Cardiac muscle cell (in vitro differentiated cells and primary cell): ENCODE data around the gene LIN52. TPM values are rescaled to one million over a fixed set of nuclear protein-coding genes. Genes with fewer than 3 reads are reported as not detected.

Experiments
- DNase-seq, 2 donors: peaks; one replicate each; pipeline versions ENCODE4 v3.0.0 to v3.0.0-alpha.2; 2010 to 2017; ENCODE audit warnings: low read depth in 1 of 2, low spot score in 1 of 2
- H3K27ac ChIP-seq: fragments of 200-600 bp; sonication (generic); 2 replicates; pipeline ENCODE4 v1.5.1; 2016
- H3K27me3 ChIP-seq: fragments of 200-600 bp; sonication (generic); 2 replicates; pipeline ENCODE4 v1.6.0; 2016; ENCODE audit warnings: control low read depth
- H3K36me3 ChIP-seq: fragments of 200-600 bp; sonication (generic); 2 replicates; pipeline ENCODE4 v1.5.1; 2016; ENCODE audit warnings: control low read depth
- H3K4me1 ChIP-seq: fragments of 200-600 bp; sonication (generic); 2 replicates; pipeline ENCODE4 v1.8.1; 2017; ENCODE audit warnings: low read depth, mild to moderate bottlenecking, mixed run types
- H3K4me3 ChIP-seq: fragments of 200-600 bp; sonication (generic); 2 replicates; pipeline ENCODE4 v1.5.1; 2016; ENCODE audit warnings: mild to moderate bottlenecking
- H3K9me3 ChIP-seq: fragments of 200-600 bp; sonication (generic); 2 replicates; pipeline ENCODE4 v1.5.1; 2017; ENCODE audit warnings: low read depth, mild to moderate bottlenecking, control low read depth
- polyA plus RNA-seq: library from polyadenylated mRNA; unstranded; fragments of >200 nt; fragmentation: Nextera tagmentation; extraction: Ambion mirVana; gene quantifications from 2 replicates; pipeline ENCODE4 v1.2.1, GENCODE V29; 2016
- total RNA-seq: library from RNA; depleted of rRNA; stranded (reverse); fragments of >200 nt; gene quantifications from 2 replicates; pipeline ENCODE4 v1.2.3, GENCODE V29; 2016
- TF ChIP-seq, protein P1 (sequence below): IDR thresholded peaks from 2 replicates; pipeline ENCODE4 v1.5.1; 2012; ENCODE audit warnings: low read depth, mild to moderate bottlenecking, low read length

LIN52 gene
- total and polyA plus RNA-seq, 2 experiments from 2014 or later, result 8.1 to 12.6 TPM

DNA sequence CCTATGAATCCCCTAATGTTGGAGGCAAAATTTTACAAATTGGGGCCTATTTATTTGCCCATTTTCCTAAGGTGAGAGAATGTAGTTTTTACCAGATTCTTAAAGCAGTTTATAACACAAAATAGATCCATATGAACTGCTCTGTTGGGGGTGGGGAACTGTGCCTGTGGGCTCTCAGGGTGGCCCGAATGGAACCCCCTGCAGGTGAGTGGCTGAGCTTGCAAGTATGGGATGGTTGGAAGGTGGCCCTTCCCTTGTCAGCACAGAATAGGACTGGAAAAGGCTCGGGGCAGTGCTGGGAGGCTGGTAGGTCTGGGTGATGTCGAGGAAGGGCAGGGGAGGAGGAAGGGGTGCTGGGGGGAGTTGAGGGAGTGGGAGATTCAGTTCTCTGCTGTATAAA is 159.4 kb downstream of the LIN52 start:
- Histone ChIP-seq H3K9me3 (no peaks in the 10 kb centered on the region), H3K27ac (no peak overlapping the region), H3K36me3 (no peaks in the 10 kb centered on the region), H3K4me1 (peaks cover 10% of the 10 kb centered on the region), H3K27me3 (peaks cover 94% of the 10 kb centered on the region), H3K4me3 (no peak overlapping the region)
- DNase-seq, result no peak
- TF ChIP-seq, protein P1, sequence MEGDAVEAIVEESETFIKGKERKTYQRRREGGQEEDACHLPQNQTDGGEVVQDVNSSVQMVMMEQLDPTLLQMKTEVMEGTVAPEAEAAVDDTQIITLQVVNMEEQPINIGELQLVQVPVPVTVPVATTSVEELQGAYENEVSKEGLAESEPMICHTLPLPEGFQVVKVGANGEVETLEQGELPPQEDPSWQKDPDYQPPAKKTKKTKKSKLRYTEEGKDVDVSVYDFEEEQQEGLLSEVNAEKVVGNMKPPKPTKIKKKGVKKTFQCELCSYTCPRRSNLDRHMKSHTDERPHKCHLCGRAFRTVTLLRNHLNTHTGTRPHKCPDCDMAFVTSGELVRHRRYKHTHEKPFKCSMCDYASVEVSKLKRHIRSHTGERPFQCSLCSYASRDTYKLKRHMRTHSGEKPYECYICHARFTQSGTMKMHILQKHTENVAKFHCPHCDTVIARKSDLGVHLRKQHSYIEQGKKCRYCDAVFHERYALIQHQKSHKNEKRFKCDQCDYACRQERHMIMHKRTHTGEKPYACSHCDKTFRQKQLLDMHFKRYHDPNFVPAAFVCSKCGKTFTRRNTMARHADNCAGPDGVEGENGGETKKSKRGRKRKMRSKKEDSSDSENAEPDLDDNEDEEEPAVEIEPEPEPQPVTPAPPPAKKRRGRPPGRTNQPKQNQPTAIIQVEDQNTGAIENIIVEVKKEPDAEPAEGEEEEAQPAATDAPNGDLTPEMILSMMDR, result no peak

DNA sequence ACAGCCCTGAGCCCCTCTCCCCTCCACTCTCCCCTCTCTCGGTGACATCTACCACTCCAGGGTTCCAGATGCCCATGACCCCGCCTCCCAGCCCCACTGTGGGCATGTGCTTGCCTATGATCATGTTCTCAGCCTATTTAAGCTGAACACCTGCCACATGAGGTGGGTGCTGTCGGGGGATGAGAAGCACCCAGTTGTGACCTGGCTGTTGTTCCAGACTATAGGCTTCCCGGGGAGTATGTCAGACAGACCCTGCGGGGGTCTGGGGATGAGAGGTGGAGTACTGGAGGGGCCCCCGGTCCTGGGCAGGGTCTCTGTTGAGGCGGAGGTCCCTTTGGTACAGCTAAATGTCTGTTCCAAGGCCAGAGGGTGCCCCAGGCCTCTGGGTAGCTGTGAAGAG is 160.5 kb downstream of the LIN52 start:
- Histone ChIP-seq H3K27ac (no peak overlapping the region), H3K4me3 (no peak overlapping the region), H3K9me3 (no peaks in the 10 kb centered on the region), H3K36me3 (no peaks in the 10 kb centered on the region), H3K27me3 (peaks cover 83% of the 10 kb centered on the region), H3K4me1 (peaks cover 10% of the 10 kb centered on the region)
- DNase-seq, result no peak
- TF ChIP-seq, protein P1, result no peak

DNA sequence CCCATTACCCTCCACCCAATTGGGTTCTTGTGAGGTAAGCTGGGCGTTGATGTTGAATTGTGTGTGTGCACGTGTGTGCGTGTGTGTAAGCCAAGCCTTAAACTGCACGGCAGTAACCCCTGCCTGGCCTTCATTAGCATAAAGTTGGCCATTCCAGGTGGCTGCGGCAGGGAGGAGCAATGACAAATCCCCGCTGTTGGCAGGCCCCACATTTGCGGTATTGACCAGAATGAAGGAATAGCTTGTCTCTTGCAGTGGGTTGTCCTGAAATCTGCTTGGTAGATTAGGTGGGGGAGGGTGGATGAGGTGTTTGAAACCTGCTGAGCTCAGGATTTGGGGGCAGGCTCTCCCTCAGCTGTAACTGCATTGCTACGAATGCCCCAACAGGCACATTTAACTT is 161.8 kb downstream of the LIN52 start:
- DNase-seq, result no peak
- TF ChIP-seq, protein P1, result no peak
- Histone ChIP-seq H3K27ac (no peak overlapping the region), H3K4me1 (no peaks in the 10 kb centered on the region), H3K4me3 (no peak overlapping the region), H3K9me3 (no peaks in the 10 kb centered on the region), H3K36me3 (no peaks in the 10 kb centered on the region), H3K27me3 (peaks cover 70% of the 10 kb centered on the region)

DNA sequence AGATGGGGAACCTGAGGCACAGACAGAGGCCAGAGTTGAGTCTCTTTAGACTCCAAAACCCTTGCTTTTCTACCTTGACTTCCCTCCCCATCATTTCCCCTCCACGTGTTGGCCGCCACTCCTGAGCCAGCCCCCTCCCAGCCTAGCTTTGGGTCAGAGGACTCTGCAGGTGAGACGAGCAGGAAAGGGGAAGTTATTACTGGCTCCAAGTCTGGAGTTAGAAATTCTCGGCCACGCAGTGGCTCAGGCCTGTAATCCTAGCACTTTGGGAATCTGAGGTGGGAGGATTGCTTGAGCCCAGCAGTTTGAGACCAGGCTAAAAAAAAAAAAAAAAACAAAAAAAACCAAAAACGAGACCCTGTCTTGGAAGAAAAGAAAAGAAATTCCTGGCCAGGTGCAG is 163.3 kb downstream of the LIN52 start:
- Histone ChIP-seq H3K27ac (no peak overlapping the region), H3K36me3 (no peaks in the 10 kb centered on the region), H3K27me3 (peaks cover 65% of the 10 kb centered on the region), H3K4me3 (no peak overlapping the region), H3K9me3 (no peaks in the 10 kb centered on the region), H3K4me1 (no peaks in the 10 kb centered on the region)
- DNase-seq, result no peak
- TF ChIP-seq, protein P1, result no peak

DNA sequence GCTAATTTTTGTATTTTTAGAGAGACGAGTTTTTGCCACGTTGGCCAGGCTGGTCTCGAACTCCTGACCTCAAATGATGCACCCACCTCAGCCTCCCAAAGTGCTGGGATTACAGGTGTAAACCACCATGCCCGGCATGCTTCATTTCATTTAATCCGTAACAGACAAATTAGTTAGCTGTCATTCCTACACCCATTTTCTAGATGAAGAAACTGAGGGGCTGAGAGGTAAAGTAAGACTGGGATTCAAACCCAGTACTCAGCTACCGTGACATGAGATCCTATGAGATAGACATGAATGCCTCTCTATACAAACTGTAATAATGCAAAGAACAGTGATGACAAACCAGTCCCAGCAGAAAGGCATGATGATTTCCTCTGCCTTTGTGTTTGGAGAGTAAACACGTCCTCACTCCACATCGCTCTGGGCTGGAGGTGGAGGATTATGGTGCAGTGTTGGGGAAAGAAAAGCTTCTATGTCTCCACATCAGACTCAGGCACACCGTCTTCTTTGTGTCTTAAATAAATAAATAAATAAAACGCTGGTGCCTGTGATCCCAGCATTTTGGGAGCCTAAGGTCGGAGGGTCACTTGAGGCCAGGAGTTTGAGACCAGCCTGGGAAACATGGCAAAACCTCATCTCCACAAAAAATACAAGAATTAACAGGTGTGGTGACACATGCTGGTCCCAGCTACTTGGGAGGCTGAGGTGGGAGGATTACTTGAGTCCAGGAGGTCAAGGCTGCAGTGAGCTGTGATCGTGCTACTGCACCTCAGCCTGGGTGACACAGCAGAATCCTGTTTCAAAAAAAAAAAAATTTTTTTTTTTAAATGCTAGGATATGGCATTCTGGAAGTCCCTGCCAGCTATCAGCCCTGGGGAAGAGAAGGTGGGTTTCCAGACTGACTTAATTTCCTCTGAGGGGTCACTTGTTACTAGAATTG is 164.9 kb downstream of the LIN52 start:
- TF ChIP-seq, protein P1, result no peak
- peaks cover 59% of the 10 kb centered on the region for H3K27me3 ChIP-seq
- H3K36me3 ChIP-seq, result no peaks in the 10 kb centered on the region
- H3K4me3 ChIP-seq, result no peak overlapping the region
- no peaks in the 10 kb centered on the region for H3K9me3 ChIP-seq
- DNase-seq, result no peak
- H3K4me1 ChIP-seq, result no peaks in the 10 kb centered on the region
- no peak overlapping the region for H3K27ac ChIP-seq

Other genes with a start within 250 kb of the LIN52 start
- gene PTGR2, start 233.1 kb upstream of the LIN52 start, total RNA-seq, result 9.5 and 16.4 TPM in 2 replicates
- gene PTGR2, start 233.1 kb upstream of the LIN52 start, polyA plus RNA-seq, result 13.4 and 28.5 TPM in 2 replicates
- gene ZNF410, start 198.1 kb upstream of the LIN52 start, total RNA-seq, result 29.9 and 32.1 TPM in 2 replicates
- gene ZNF410, start 198.1 kb upstream of the LIN52 start, polyA plus RNA-seq, result 32.9 and 39.0 TPM in 2 replicates
- gene FAM161B, start 134.9 kb upstream of the LIN52 start, total RNA-seq, result 4.0 and 4.4 TPM in 2 replicates
- gene FAM161B, start 134.9 kb upstream of the LIN52 start, polyA plus RNA-seq, result 1.5 and 7.8 TPM in 2 replicates
- 25.4 and 63.3 TPM in 2 replicates for gene COQ6, start 134.7 kb upstream of the LIN52 start, total RNA-seq
- gene COQ6, start 134.7 kb upstream of the LIN52 start, polyA plus RNA-seq, result 54.6 and 81.7 TPM in 2 replicates
- gene ENTPD5, start 65.7 kb upstream of the LIN52 start, total RNA-seq, result 6.2 and 7.4 TPM in 2 replicates
- 8.6 and 12.3 TPM in 2 replicates for gene ENTPD5, start 65.7 kb upstream of the LIN52 start, polyA plus RNA-seq
- 5.0 and 7.6 TPM in 2 replicates for gene BBOF1, start 65.6 kb upstream of the LIN52 start, total RNA-seq
- gene BBOF1, start 65.6 kb upstream of the LIN52 start, polyA plus RNA-seq, result 6.1 and 10.6 TPM in 2 replicates
- gene ALDH6A1, start 503 bp upstream of the LIN52 start, total RNA-seq, result 43.0 and 55.5 TPM in 2 replicates
- 53.7 and 95.8 TPM in 2 replicates for gene ALDH6A1, start 503 bp upstream of the LIN52 start, polyA plus RNA-seq
- not detected in 2 replicates for gene VSX2, start 154.5 kb downstream of the LIN52 start, total RNA-seq
- gene VSX2, start 154.5 kb downstream of the LIN52 start, polyA plus RNA-seq, result not detected in 2 replicates
- gene ABCD4, start 218.0 kb downstream of the LIN52 start, total RNA-seq, result 62.6 and 98.7 TPM in 2 replicates
- 121 and 125 TPM in 2 replicates for gene ABCD4, start 218.0 kb downstream of the LIN52 start, polyA plus RNA-seq